PC-9 (cell line): ENCODE results near the gene IRAK2. TPM values are rescaled to one million over a fixed set of nuclear protein-coding genes. Genes with fewer than 3 reads are reported as not detected.

Experiments used
- BruUV-seq: library from RNA; stranded (reverse); fragments of 400-500 nt; replicated peaks from 2 replicates; lab custom pipeline; 2021; lab: Mats Ljungman, UMichigan
- CTCF ChIA-PET: fragments of 300-600 bp; sonication (Branson Sonifier 250); formaldehyde crosslinking; loops from one replicate; lab custom pipeline; 2022; ENCODE audit warnings: antibody characterized with exemption; lab: Charles Lee
- POLR2A ChIA-PET: fragments of 300-600 bp; sonication (Branson Sonifier 250); formaldehyde crosslinking; loops from one replicate; lab custom pipeline; 2022; ENCODE audit warnings: antibody characterized with exemption; ENCODE audit not compliant: unreplicated experiment; lab: Charles Lee
- DNase-seq, 2 experiments: peaks; one replicate each; pipeline versions ENCODE4 v3.0.0 to v3.0.0-alpha.2; 2015 to 2022; ENCODE audit warnings: mixed read lengths in 1 of 2
- H2AFZ ChIP-seq: fragments of 200-600 bp; sonication (generic); 2 replicates; pipeline ENCODE4 v1.8.1; 2017; ENCODE audit warnings: antibody characterized with exemption
- H3F3A ChIP-seq: fragments of 200-600 bp; sonication (generic); 2 replicates; pipeline ENCODE4 v1.8.1; 2017; ENCODE audit warnings: antibody characterized with exemption, mild to moderate bottlenecking, low read depth; ENCODE audit not compliant: insufficient read depth
- H3K27ac ChIP-seq: fragments of 200-600 bp; sonication (generic); 2 replicates; pipeline ENCODE4 v1.6.1; 2016; ENCODE audit warnings: mixed run types
- H3K27me3 ChIP-seq: fragments of 200-600 bp; sonication (generic); 2 replicates; pipeline ENCODE4 v1.6.1; 2016; ENCODE audit warnings: low read depth, mixed run types; ENCODE audit not compliant: insufficient read depth
- H3K36me3 ChIP-seq: fragments of 200-600 bp; sonication (generic); 2 replicates; pipeline ENCODE4 v1.6.1; 2016; ENCODE audit warnings: low read depth, mixed run types
- H3K4me1 ChIP-seq: fragments of 200-600 bp; sonication (generic); replicated peaks from 2 replicates; pipeline ENCODE4 v1.6.1; 2016; ENCODE audit warnings: mixed run types; ENCODE audit not compliant: insufficient read depth
- H3K4me2 ChIP-seq: fragments of 200-600 bp; sonication (generic); 2 replicates; pipeline ENCODE4 v1.6.1; 2017; ENCODE audit warnings: mixed run types
- H3K4me3 ChIP-seq: fragments of 200-600 bp; sonication (generic); 2 replicates; pipeline ENCODE4 v1.6.1; 2016; ENCODE audit warnings: mixed run types
- H3K79me2 ChIP-seq: fragments of 200-600 bp; sonication (generic); 2 replicates; pipeline ENCODE4 v1.6.1; 2017; ENCODE audit warnings: low read depth, mixed run types
- H3K9me2 ChIP-seq: fragments of 200-600 bp; sonication (generic); 2 replicates; pipeline ENCODE4 v1.8.1; 2017; ENCODE audit warnings: mild to moderate bottlenecking; ENCODE audit not compliant: insufficient read depth
- H3K9me3 ChIP-seq: fragments of 200-600 bp; sonication (generic); 2 replicates; pipeline ENCODE4 v1.8.1; 2016; ENCODE audit warnings: low read depth; ENCODE audit not compliant: insufficient read depth
- H4K20me1 ChIP-seq: fragments of 200-600 bp; sonication (generic); 2 replicates; pipeline ENCODE4 v1.8.1; 2017; ENCODE audit not compliant: insufficient read depth
- CTCF ChIP-seq: fragments of 200-600 bp; sonication (generic); conservative IDR thresholded peaks from 2 replicates; pipeline ENCODE4 v1.6.1; 2017; ENCODE audit warnings: mixed run types, antibody characterized with exemption, mild to moderate bottlenecking, moderate library complexity
- EZH2 ChIP-seq: fragments of 200-600 bp; sonication (generic); IDR thresholded peaks from 2 replicates; pipeline ENCODE4 v1.8.0; 2017; ENCODE audit warnings: antibody characterized with exemption, low read depth
- intact Hi-C: fragments of 100-400 bp; cut with micrococcal nuclease; formaldehyde crosslinking; loops from one replicate; pipeline ENCODE4 v1.10.0; 2022; ENCODE audit not compliant: unreplicated experiment
- total RNA-seq: library from RNA; stranded (reverse); gene quantifications from 2 replicates; pipeline ENCODE4 v1.2.3, GENCODE V29; 2021

The IRAK2 gene
- total RNA-seq, 1 experiment from 2014 or later, result 2.7 TPM

DNA sequence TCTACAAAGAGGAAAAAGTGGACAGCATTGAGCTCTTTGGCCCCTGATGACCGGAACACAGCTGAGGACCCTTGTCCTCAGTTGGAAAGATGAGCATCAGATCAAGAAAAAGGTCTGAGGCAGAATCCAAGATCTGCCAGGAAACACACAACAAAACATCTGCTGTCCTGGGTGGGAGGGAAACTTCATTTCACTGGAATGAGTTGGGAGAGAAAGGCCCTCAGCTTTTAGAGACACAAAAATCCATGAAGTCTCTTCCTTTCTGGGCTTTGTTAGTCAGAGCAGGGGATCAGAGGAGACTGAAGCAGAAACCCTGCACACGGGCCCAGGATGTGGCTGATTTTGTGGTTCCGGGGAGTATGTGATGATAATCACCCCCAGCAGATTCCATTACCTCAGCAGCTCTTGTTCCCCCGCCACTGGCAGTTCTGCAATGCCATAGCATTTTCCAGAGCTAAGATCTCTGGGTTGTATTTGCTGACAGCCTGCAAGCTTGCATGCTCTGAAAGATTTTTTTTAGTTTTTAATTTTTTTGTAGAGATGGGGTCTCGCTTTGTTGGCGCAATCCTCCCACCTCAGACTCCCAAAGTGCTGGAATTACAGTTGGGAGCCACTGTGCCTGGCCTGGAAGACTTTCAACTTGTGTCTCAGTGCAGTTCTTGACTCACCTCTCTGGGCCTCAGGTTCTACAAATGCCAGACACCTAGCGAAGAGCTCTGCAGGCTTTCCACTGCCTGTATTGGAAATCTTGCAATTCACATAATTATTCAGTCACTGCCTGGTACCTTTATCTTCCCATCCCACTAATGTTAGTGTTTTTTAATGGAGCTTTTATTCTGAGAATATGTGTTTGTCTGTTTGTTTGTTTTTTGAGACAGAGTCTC lies 77.7 kb downstream of the IRAK2 start:
- CTCF ChIA-PET, result interaction anchor here (0.5 kb wide), 1 partner anchor 18 kb away, joined by 4 read pairs; no protein-coding TSS in a partner anchor
- Histone ChIP-seq H3K4me1 (no peaks in the 10 kb centered on the region), H4K20me1 (no peaks in the 10 kb centered on the region), H3K4me3 (no peak overlapping the region), H3K79me2 (no peaks in the 10 kb centered on the region), H3K27me3 (no peaks in the 10 kb centered on the region), H3F3A (peaks cover 25% of the 10 kb centered on the region), H3K9me2 (no peaks in the 10 kb centered on the region), H3K9me3 (peaks cover 22% of the 10 kb centered on the region), H3K4me2 (no peak overlapping the region), H2AFZ (no peak overlapping the region), H3K27ac (no peak overlapping the region), H3K36me3 (peaks cover 14% of the 10 kb centered on the region)
- DNase-seq, result no peak
- intact Hi-C loops, result no loop called here
- no TSS peak for BruUV-seq
- POLR2A ChIA-PET, result no interaction called here
- TF ChIP-seq EZH2 (no peak), CTCF (no peak)

DNA sequence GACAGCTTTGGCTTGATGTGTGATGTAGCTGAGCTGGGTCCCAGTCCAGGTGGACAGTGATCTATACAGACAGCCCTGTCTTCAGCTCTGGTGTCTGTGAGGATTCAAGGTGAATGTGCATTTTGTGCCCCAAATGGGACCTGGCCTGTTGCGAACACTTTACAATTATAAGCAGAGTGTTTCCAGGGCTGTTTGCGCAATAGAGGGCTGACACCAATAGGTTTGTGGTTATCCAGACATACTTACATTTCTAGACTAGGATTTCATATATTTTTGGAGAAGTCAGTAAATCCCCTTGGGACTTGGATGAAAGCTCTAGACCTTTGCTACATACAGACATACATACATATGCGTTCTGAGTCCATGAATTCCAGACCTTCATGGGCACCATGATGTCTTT lies 79.3 kb downstream of the IRAK2 start:
- ChIA-PET CTCF (no interaction called here), POLR2A (no interaction called here)
- peaks cover 14% of the 10 kb centered on the region for H3K36me3 ChIP-seq
- peaks cover 25% of the 10 kb centered on the region for H3F3A ChIP-seq
- H3K9me2 ChIP-seq, result no peaks in the 10 kb centered on the region
- no peaks in the 10 kb centered on the region for H4K20me1 ChIP-seq
- TF ChIP-seq CTCF (no peak), EZH2 (no peak)
- no peaks in the 10 kb centered on the region for H3K27me3 ChIP-seq
- H3K79me2 ChIP-seq, result peaks cover 4% of the 10 kb centered on the region
- H3K4me3 ChIP-seq, result no peak overlapping the region
- no peak for DNase-seq
- intact Hi-C loops, result no loop called here
- peaks cover 22% of the 10 kb centered on the region for H3K9me3 ChIP-seq
- no peak overlapping the region for H3K27ac ChIP-seq
- no peak overlapping the region for H2AFZ ChIP-seq
- no peaks in the 10 kb centered on the region for H3K4me1 ChIP-seq
- H3K4me2 ChIP-seq, result no peak overlapping the region
- BruUV-seq, result no TSS peak

- no peaks in the 10 kb centered on the region for H3K9me2 ChIP-seq
- POLR2A ChIA-PET, result no interaction called here
- H3K27ac ChIP-seq, result no peak overlapping the region
- H3K4me1 ChIP-seq, result peaks cover 7% of the 10 kb centered on the region
- H3K36me3 ChIP-seq, result peaks cover 14% of the 10 kb centered on the region
- H4K20me1 ChIP-seq, result no peaks in the 10 kb centered on the region
- no peak overlapping the region for H3K4me2 ChIP-seq
- no peaks in the 10 kb centered on the region for H3K27me3 ChIP-seq
- peaks cover 22% of the 10 kb centered on the region for H3K9me3 ChIP-seq
- TF ChIP-seq CTCF, result no peak
- no peak for TF ChIP-seq EZH2
- no peak for DNase-seq
- CTCF ChIA-PET, result no interaction called here
- H2AFZ ChIP-seq, result no peak overlapping the region
- intact Hi-C loops, result no loop called here
- peaks cover 25% of the 10 kb centered on the region for H3F3A ChIP-seq
- no peak overlapping the region for H3K4me3 ChIP-seq
- peaks cover 16% of the 10 kb centered on the region for H3K79me2 ChIP-seq
- BruUV-seq, result no TSS peak
Observed at GRCh38 chr3:10245081-10245712, 80.5 kb downstream of the IRAK2 start.
